ENCODE data around the gene ZW10. TPM values are rescaled to one million over a fixed set of nuclear protein-coding genes. Genes with fewer than 3 reads are reported as not detected.

Gene ZW10
- total RNA-seq, 2 donors from 2014 or later: 4.4 to 5.7 TPM

DNA sequence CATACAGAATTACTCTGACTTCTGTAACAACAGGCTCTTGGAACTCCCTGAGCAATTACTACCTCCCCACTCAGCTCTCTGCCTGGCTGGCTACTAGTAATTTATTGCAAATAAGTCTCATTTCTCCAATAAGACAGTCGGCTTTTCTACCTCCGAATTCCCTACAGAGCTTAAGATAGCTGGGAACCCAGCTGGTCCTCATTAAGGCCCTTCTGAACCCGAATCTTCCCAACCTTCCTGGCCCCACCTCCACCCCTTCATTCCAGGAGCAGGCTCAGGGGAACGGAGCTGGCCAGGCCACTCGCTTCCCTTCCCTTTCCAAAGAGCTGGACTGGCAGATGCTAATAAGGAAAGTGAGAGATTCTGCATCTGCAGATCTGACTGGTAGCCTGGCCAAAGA lies 89.0 kb downstream of the ZW10 start:
- Mint-ChIP-seq H3K27ac (no peak overlapping the region), H3K27me3 (peaks cover 37% of the 10 kb centered on the region), H3K4me3 (no peak overlapping the region), H3K36me3 (ENCODE audit: low read depth) (peaks cover 3% of the 10 kb centered on the region), H3K4me1 (no peaks in the 10 kb centered on the region)
- DNase-seq: no peak
- no peak for ATAC-seq
- no peaks in the 10 kb centered on the region for H3K9me3 ChIP-seq (ENCODE audit: control insufficient read depth, low read length, poor library complexity, severe bottlenecking)

DNA sequence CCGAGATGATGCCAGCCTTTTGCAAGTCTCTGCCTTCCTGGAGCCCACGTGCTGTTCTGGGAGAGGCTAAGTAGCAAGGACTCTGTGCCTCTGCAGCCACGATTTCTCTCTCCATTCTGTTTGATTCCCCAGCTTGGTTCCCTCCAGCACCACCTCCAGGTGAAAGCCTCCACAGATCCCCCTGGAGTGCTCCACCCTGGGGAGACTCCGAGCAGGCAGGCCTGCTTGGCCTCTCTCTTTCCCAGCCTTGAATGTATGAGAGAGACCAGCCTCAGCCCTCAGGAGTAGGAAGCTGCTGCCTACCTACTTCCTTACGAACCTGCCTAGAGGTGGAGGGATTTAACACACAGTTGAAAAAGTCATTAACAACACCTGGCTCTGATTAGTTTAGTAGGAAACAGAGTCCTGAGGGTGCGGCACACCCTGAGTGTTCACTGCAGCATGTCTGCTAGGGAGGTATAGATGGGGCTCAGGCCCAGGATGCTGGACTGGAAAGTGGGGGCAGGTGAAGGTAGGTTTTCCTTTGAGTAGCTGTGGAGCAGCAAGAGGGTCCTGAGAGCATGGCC lies 89.9 kb downstream of the ZW10 start:
- H3K4me3 Mint-ChIP-seq: no peak overlapping the region
- no peaks in the 10 kb centered on the region for H3K9me3 ChIP-seq (ENCODE audit: control insufficient read depth, low read length, poor library complexity, severe bottlenecking)
- peaks cover 3% of the 10 kb centered on the region for H3K36me3 Mint-ChIP-seq (ENCODE audit: low read depth)
- ATAC-seq: no peak
- H3K27ac Mint-ChIP-seq: no peak overlapping the region
- H3K4me1 Mint-ChIP-seq: no peaks in the 10 kb centered on the region
- no peak for DNase-seq
- H3K27me3 Mint-ChIP-seq: peaks cover 41% of the 10 kb centered on the region

Other genes starting within 250 kb of the ZW10 start
- 1 to 10 TPM; 1.5 to 1.9 TPM for gene TMPRSS5, start 67.4 kb downstream of the ZW10 start, total RNA-seq
- not detected for gene CLDN25, start 6.1 kb upstream of the ZW10 start, total RNA-seq
- 10 to 100 TPM; 11.8 to 14.2 TPM for gene USP28, start 101.9 kb upstream of the ZW10 start, total RNA-seq
- not detected for gene HTR3B, start 131.1 kb upstream of the ZW10 start, total RNA-seq
- not detected for gene HTR3A, start 201.4 kb upstream of the ZW10 start, total RNA-seq

Data from T-helper 17 cell (primary cell).